GM12878 (cell line): Measurements from ENCODE around the gene PHF14. TPM values are rescaled to one million over a fixed set of nuclear protein-coding genes. Genes with fewer than 3 reads are reported as not detected.
A peak's percentile ranks its signal among the peaks of the same experiment; 100 is the strongest.

Experiments
- BCL3 ChIP-seq: IDR thresholded peaks from 2 replicates; pipeline ENCODE4 v1.6.1; 2011; ENCODE audit warnings: borderline replicate concordance, low read depth, mild to moderate bottlenecking, moderate library complexity, low read length; ENCODE audit not compliant: insufficient read depth, poor library complexity, severe bottlenecking
- BMI1 ChIP-seq: fragments of 450-650 bp; IDR thresholded peaks from 2 replicates; pipeline ENCODE4 v1.6.1; 2016; ENCODE audit warnings: mild to moderate bottlenecking, moderate library complexity, borderline replicate concordance
- CBX5 ChIP-seq: sonication (generic); IDR thresholded peaks from 2 replicates; pipeline ENCODE4 v1.6.1; 2016; ENCODE audit warnings: low read depth, moderate library complexity, mild to moderate bottlenecking, inconsistent platforms
- CHD2 ChIP-seq: IDR thresholded peaks from 2 replicates; pipeline ENCODE4 v1.6.1; 2011; ENCODE audit warnings: low read depth, low read length, improper control_type of control experiment, borderline replicate concordance
- CHD4 ChIP-seq: fragments of 200-600 bp; sonication (generic); IDR thresholded peaks from 2 replicates; pipeline ENCODE4 v1.6.1; 2016; ENCODE audit warnings: mild to moderate bottlenecking
- EZH2 ChIP-seq: IDR thresholded peaks from 2 replicates; pipeline ENCODE4 v1.6.1; 2012; ENCODE audit warnings: low read depth, mild to moderate bottlenecking, control low read depth, inconsistent platforms, low read length, borderline replicate concordance; ENCODE audit not compliant: control insufficient read depth
- HCFC1 ChIP-seq: fragments of 150-350 bp; IDR thresholded peaks from 2 replicates; pipeline ENCODE4 v1.6.1; 2014; ENCODE audit warnings: low read length
- IKZF2 ChIP-seq, 2 experiments: fragments of 450-650 bp; IDR thresholded peaks; 2 replicates each; pipeline ENCODE4 v1.6.1; 2017; ENCODE audit warnings: mild to moderate bottlenecking in 2 of 2, moderate library complexity in 2 of 2
- MXI1 ChIP-seq: fragments of 150-350 bp; IDR thresholded peaks from 2 replicates; pipeline ENCODE4 v1.6.1; 2011; ENCODE audit warnings: low read depth, mild to moderate bottlenecking, inconsistent platforms, low read length, improper control_type of control experiment
- NFYA ChIP-seq: IDR thresholded peaks from 2 replicates; pipeline ENCODE4 v1.6.1; 2011; ENCODE audit warnings: low read depth, mild to moderate bottlenecking, low read length, improper control_type of control experiment, borderline replicate concordance
- NKRF ChIP-seq: fragments of 450-650 bp; conservative IDR thresholded peaks from 2 replicates; pipeline ENCODE4 v1.6.1; 2017; ENCODE audit warnings: mild to moderate bottlenecking, moderate library complexity
- PBX3 ChIP-seq: IDR thresholded peaks from 2 replicates; pipeline ENCODE4 v1.6.1; 2011; ENCODE audit warnings: mild to moderate bottlenecking, low read depth, low read length, moderate library complexity; ENCODE audit not compliant: insufficient replicate concordance
- POLR2A ChIP-seq: IDR thresholded peaks from 2 replicates; pipeline ENCODE4 v1.6.1; 2011; ENCODE audit warnings: low read depth, mild to moderate bottlenecking, low read length
- POLR2AphosphoS5 ChIP-seq: IDR thresholded peaks from 2 replicates; pipeline ENCODE4 v1.6.1; 2011; ENCODE audit warnings: mild to moderate bottlenecking, low read length, inconsistent platforms
- RB1 ChIP-seq: fragments of 450-650 bp; formaldehyde crosslinking; IDR thresholded peaks from 2 replicates; pipeline ENCODE4 v1.6.1; 2017; ENCODE audit warnings: mild to moderate bottlenecking, borderline replicate concordance
- SMC3 ChIP-seq: IDR thresholded peaks from 2 replicates; pipeline ENCODE4 v1.6.1; 2011; ENCODE audit warnings: low read length, improper control_type of control experiment, borderline replicate concordance
- YBX1 ChIP-seq: fragments of 450-650 bp; IDR thresholded peaks from 2 replicates; pipeline ENCODE4 v1.6.1; 2016; ENCODE audit warnings: antibody characterized with exemption
- ZBTB11 ChIP-seq: fragments of 450-650 bp; formaldehyde crosslinking; IDR thresholded peaks from 2 replicates; pipeline ENCODE4 v1.5.0; 2022; ENCODE audit warnings: mild to moderate bottlenecking, missing genetic modification characterization
- polyA plus RNA-seq, 11 experiments: library from polyadenylated mRNA; depleted of rRNA in 4 of 11; unstranded in 6 of 11; stranded (reverse) in 5 of 11; fragments of >200 nt; fragmentation: Nextera tagmentation in 4 of 11; fragmentation: Illumina TruSeq in 1 of 11; extraction: Ambion mirVana in 4 of 11; extraction: Trizol in 1 of 11; gene quantifications; 1 replicate in 1 of 11; 2 replicates in 10 of 11; pipeline versions ENCODE4 v1.2.1 to v1.2.3, GENCODE V29; 2011 to 2016; ENCODE audit warnings: inconsistent platforms in 2 of 11, missing spikeins in 2 of 11, low read depth in 1 of 11
- total RNA-seq, 4 experiments: library from RNA; depleted of rRNA in 3 of 4; stranded (reverse); fragments of >200 nt in 3 of 4; fragmentation: Illumina TruSeq in 1 of 4; extraction: Trizol in 1 of 4; gene quantifications; 2 replicates each; pipeline versions ENCODE4 v1.2.1 to v1.2.3, GENCODE V29; 2013 to 2021

Gene PHF14
- total and polyA plus RNA-seq, 10 of the 15 experiments (the other 5 are each of a cell fraction or from before 2014, with no cell fraction given) = 21.3 to 47.1 (median 29.9) TPM

- no peak for TF ChIP-seq BCL3
- no peak for TF ChIP-seq CBX5
- no peak for TF ChIP-seq CHD2
- no peak for TF ChIP-seq BMI1
- TF ChIP-seq RB1 = no peak
- 0 out of 2 replicates have a peak, but pooled peaks have one; percentile 28 for TF ChIP-seq NKRF
- peak; percentile 28; the same call in 1 of the 2 replicates for TF ChIP-seq MXI1
- TF ChIP-seq EZH2 = no peak
- TF ChIP-seq NFYA = no peak
- 0 out of 4 replicates have a peak, but pooled peaks of 1 of the 2 experiments have one; percentile 27 for TF ChIP-seq IKZF2 (IDR thresholded peaks at IDR 0.05)
- TF ChIP-seq HCFC1 = no peak
- TF ChIP-seq ZBTB11 = no peak
- TF ChIP-seq POLR2AphosphoS5 = no peak
- no peak for TF ChIP-seq CHD4
- no peak for TF ChIP-seq SMC3
- no peak for TF ChIP-seq PBX3
- TF ChIP-seq YBX1 = no peak
- 0 out of 2 replicates have a peak, but pooled peaks have one; percentile 12 for TF ChIP-seq POLR2A
These were observed 555 bp downstream of the PHF14 start (continued) for GRCh38 chr7:10973942-10974911.
